ENCODE data around the gene ZNF583.

Gene ZNF583

DNA sequence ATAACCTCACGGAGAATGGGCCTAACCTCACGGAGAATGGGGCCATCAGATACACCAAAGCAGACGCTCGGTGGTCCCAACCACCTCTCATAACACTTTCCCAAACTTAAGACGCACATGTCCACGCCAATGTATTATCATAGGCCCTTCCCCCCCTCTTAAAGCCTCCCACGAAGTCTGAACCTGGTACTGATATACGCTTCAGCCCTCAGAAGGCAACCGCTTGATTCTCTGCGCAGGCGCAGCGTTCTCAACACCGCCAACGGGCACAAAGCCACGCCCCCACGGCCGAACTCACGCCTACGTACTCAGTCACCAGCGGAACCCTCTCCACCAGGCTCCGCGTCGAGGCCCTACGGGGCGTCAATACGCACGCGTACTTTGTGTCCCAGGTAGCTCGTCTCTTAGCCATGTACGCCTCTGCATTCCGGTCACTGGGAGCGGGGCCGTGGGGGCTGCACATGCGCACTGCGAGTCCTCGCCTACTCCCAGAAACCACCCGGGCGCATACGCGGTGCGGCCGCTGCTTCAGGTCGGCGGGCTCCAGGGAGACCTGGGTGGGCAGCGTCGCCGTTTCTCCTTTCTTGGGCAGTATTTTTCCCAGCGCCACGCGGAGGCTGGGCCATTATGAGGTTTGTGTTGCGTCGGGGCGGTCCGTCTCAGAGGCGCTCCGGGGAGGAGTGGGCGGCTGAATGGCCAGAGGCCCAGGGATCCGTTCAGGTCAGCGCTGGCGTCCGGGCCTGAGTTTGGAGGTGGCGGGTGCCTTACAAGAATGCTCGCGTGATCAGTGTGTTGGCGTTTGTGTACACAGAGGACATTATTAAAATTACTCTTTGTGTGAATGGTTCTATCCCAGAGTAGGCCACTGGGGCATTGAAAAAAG is 36.1 kb upstream of the ZNF583 start:
- peak overlapping the region; percentile 69 to 81 for H3K4me3 ChIP-seq (ENCODE audit: insufficient read depth in 1 of 2, low read depth in 1 of 2, low read length in 2 of 2)
- WGBS = 7% methylated on average over 65 of the region's 65 CpGs
- H3K4me2 ChIP-seq (ENCODE audit: low read length, poor library complexity, severe bottlenecking) = peak overlapping the region; percentile 63
- peak overlapping the region in 1 of 2 experiments; percentile 77 for H3K4ac ChIP-seq (ENCODE audit: low read depth in 1 of 2, low read length in 2 of 2)
- peak overlapping the region; percentile 92 for H3K9ac ChIP-seq (ENCODE audit: low read length)
- no peaks in the 10 kb centered on the region for H3K27me3 ChIP-seq (ENCODE audit: control insufficient read depth in 1 of 2, insufficient read depth in 1 of 2, low read length in 2 of 2)
- H3K9me3 ChIP-seq (ENCODE audit: control insufficient read depth, low read length) = peaks cover 50% of the 10 kb centered on the region
- H2BK12ac ChIP-seq (ENCODE audit: low read length in 2 of 2) = peak overlapping the region in 1 of 2 experiments; percentile 17
- no peak overlapping the region for H2AK5ac ChIP-seq (ENCODE audit: low read length, severe bottlenecking)
- peak overlapping the region; percentile 77 for H3K27ac ChIP-seq (ENCODE audit: low read length, poor library complexity, severe bottlenecking)
- peak overlapping the region; percentile 35 for H2BK5ac ChIP-seq (ENCODE audit: low read depth, low read length, poor library complexity, severe bottlenecking)
- DNase-seq = peak; percentile 97
- peaks cover 10 to 38% of the 10 kb centered on the region in 2 experiments for H3K36me3 ChIP-seq (ENCODE audit: control insufficient read depth in 1 of 2, insufficient read depth in 2 of 2, low read depth in 1 of 2, low read length in 2 of 2)
- H3K18ac ChIP-seq (ENCODE audit: low read depth in 1 of 2, low read length in 2 of 2) = peak overlapping the region; percentile 62 to 78
- H3K23ac ChIP-seq (ENCODE audit: low read length in 2 of 2) = no peak overlapping the region
- H2BK120ac ChIP-seq (ENCODE audit: low read depth, low read length) = no peak overlapping the region
- H4K8ac ChIP-seq (ENCODE audit: low read length) = peak overlapping the region; percentile 89
- peak overlapping the region in 1 of 2 experiments; percentile 1 for H3K14ac ChIP-seq (ENCODE audit: low read length in 2 of 2)
- H2BK15ac ChIP-seq (ENCODE audit: low read depth, poor library complexity, severe bottlenecking) = peak overlapping the region; percentile 98
- peaks cover 15% of the 10 kb centered on the region for H3K79me1 ChIP-seq (replicated peaks; ENCODE audit: low read length, poor library complexity, severe bottlenecking)
- H3K4me1 ChIP-seq (ENCODE audit: control insufficient read depth, insufficient read depth, low read depth, low read length) = no peaks in the 10 kb centered on the region
- H4K91ac ChIP-seq (ENCODE audit: low read length) = peak overlapping the region; percentile 72
- peak overlapping the region; percentile 92 for H2AFZ ChIP-seq (ENCODE audit: low read depth, low read length)

DNA sequence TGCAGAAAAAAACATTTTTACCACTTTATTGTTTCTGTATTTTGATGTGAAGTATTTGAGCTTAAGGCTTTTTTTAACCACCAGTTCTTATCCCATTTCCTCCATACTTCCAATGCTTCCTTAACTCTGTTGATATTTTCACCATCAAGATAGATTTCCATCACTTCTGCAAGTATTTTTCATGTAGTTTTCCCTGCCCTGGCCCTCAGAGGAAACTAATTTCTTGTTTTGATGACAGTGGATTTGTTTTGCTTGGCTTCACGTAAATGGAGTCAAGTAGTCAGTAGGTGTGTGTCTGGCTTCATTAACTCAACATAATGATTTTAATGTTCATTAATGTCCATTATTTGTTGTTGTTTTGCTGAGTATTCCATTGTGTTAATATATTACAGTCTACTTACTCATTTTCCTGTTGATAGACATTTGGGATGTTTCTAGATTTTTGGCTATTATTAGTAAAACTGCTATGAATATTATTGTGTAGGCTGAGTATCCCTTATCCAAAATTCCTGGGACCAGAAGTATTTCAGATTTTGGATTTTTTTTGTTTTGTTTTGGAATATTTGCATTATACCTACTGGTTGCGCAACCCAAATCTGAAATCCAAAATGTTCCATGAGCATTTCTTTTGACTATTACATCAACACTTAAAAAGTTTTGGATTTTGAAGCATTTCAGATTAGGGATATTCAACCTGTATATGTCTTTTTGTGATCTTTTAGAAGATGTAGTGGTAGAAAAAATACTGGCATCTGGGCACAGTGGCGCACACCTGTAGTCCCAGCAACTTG is 34.1 kb upstream of the ZNF583 start:
- Histone ChIP-seq H2AK5ac (ENCODE audit: low read length, severe bottlenecking) (no peak overlapping the region), H3K18ac (ENCODE audit: low read depth in 1 of 2, low read length in 2 of 2) (no peak overlapping the region), H3K9ac (ENCODE audit: low read length) (no peak overlapping the region), H2BK120ac (ENCODE audit: low read depth, low read length) (no peak overlapping the region), H4K8ac (ENCODE audit: low read length) (no peak overlapping the region), H3K27ac (ENCODE audit: low read length, poor library complexity, severe bottlenecking) (no peak overlapping the region), H3K36me3 (ENCODE audit: control insufficient read depth in 1 of 2, insufficient read depth in 2 of 2, low read depth in 1 of 2, low read length in 2 of 2) (peaks cover 21 to 58% of the 10 kb centered on the region in 2 experiments), H3K9me3 (ENCODE audit: control insufficient read depth, low read length) (peaks cover 50% of the 10 kb centered on the region), H3K23ac (ENCODE audit: low read length in 2 of 2) (no peak overlapping the region), H3K14ac (ENCODE audit: low read length in 2 of 2) (no peak overlapping the region), H3K4ac (ENCODE audit: low read depth in 1 of 2, low read length in 2 of 2) (no peak overlapping the region), H3K79me1 (replicated peaks; ENCODE audit: low read length, poor library complexity, severe bottlenecking) (peaks cover 21% of the 10 kb centered on the region), H4K91ac (ENCODE audit: low read length) (no peak overlapping the region), H3K4me1 (ENCODE audit: control insufficient read depth, insufficient read depth, low read depth, low read length) (no peaks in the 10 kb centered on the region), H3K4me2 (ENCODE audit: low read length, poor library complexity, severe bottlenecking) (no peak overlapping the region), H2BK15ac (ENCODE audit: low read depth, poor library complexity, severe bottlenecking) (no peak overlapping the region), H2BK12ac (ENCODE audit: low read length in 2 of 2) (no peak overlapping the region), H3K27me3 (ENCODE audit: control insufficient read depth in 1 of 2, insufficient read depth in 1 of 2, low read length in 2 of 2) (no peaks in the 10 kb centered on the region), H2BK5ac (ENCODE audit: low read depth, low read length, poor library complexity, severe bottlenecking) (no peak overlapping the region), H2AFZ (ENCODE audit: low read depth, low read length) (no peak overlapping the region), H3K4me3 (ENCODE audit: insufficient read depth in 1 of 2, low read depth in 1 of 2, low read length in 2 of 2) (peak overlapping the region in 1 of 2 experiments; percentile 46)
- DNase-seq = no peak
- WGBS = 100% methylated on average over 1 of the region's 3 CpGs

DNA sequence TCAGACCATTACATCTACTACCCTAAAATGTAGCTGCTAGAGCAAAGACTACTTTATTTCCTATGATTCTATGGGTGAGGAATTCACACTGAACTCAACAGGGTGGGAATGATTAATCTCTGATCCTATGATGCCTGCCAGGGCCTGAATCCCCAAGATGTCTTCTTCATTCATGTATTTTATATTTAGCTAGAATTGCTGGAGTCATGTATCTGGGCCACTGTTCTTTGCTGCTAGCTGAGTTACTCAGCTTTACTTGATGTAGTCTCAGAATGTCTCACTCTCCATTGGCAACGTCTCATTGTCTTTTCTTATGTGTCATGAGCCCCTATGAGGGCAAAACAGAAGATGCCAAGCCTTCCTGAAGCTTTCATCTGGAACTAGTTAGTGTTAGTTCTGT is 31.9 kb upstream of the ZNF583 start:
- no peak overlapping the region for H2BK15ac ChIP-seq (ENCODE audit: low read depth, poor library complexity, severe bottlenecking)
- H3K23ac ChIP-seq (ENCODE audit: low read length in 2 of 2) = no peak overlapping the region
- peaks cover 29 to 80% of the 10 kb centered on the region in 2 experiments for H3K36me3 ChIP-seq (ENCODE audit: control insufficient read depth in 1 of 2, insufficient read depth in 2 of 2, low read depth in 1 of 2, low read length in 2 of 2)
- H3K4me2 ChIP-seq (ENCODE audit: low read length, poor library complexity, severe bottlenecking) = no peak overlapping the region
- H2BK120ac ChIP-seq (ENCODE audit: low read depth, low read length) = no peak overlapping the region
- peaks cover 21% of the 10 kb centered on the region for H3K79me1 ChIP-seq (replicated peaks; ENCODE audit: low read length, poor library complexity, severe bottlenecking)
- peak overlapping the region in 1 of 2 experiments; percentile 47 for H3K4me3 ChIP-seq (ENCODE audit: insufficient read depth in 1 of 2, low read depth in 1 of 2, low read length in 2 of 2)
- 100% methylated on average over 1 of the region's 1 CpG for WGBS
- H3K4me1 ChIP-seq (ENCODE audit: control insufficient read depth, insufficient read depth, low read depth, low read length) = no peaks in the 10 kb centered on the region
- H3K27ac ChIP-seq (ENCODE audit: low read length, poor library complexity, severe bottlenecking) = no peak overlapping the region
- no peak overlapping the region for H3K18ac ChIP-seq (ENCODE audit: low read depth in 1 of 2, low read length in 2 of 2)
- H3K4ac ChIP-seq (ENCODE audit: low read depth in 1 of 2, low read length in 2 of 2) = no peak overlapping the region
- no peak overlapping the region for H2BK5ac ChIP-seq (ENCODE audit: low read depth, low read length, poor library complexity, severe bottlenecking)
- no peak overlapping the region for H2BK12ac ChIP-seq (ENCODE audit: low read length in 2 of 2)
- no peak overlapping the region for H4K91ac ChIP-seq (ENCODE audit: low read length)
- H3K9me3 ChIP-seq (ENCODE audit: control insufficient read depth, low read length) = peaks cover 72% of the 10 kb centered on the region
- H3K14ac ChIP-seq (ENCODE audit: low read length in 2 of 2) = no peak overlapping the region
- no peak overlapping the region for H2AFZ ChIP-seq (ENCODE audit: low read depth, low read length)
- H2AK5ac ChIP-seq (ENCODE audit: low read length, severe bottlenecking) = no peak overlapping the region
- no peak overlapping the region for H4K8ac ChIP-seq (ENCODE audit: low read length)
- H3K27me3 ChIP-seq (ENCODE audit: control insufficient read depth in 1 of 2, insufficient read depth in 1 of 2, low read length in 2 of 2) = no peaks in the 10 kb centered on the region
- peak overlapping the region; percentile 36 for H3K9ac ChIP-seq (ENCODE audit: low read length)
- no peak for DNase-seq

All from mesenchymal stem cell (in vitro differentiated cells and primary cell).